NOMO-1 treated with dmso at 0.1 percent for 144 hours (cell line): ENCODE data around the gene AGPAT3.
"Not testable (repeated sequence)": the region's sequence is repeated elsewhere in the genome, so short reads cannot be mapped to it uniquely, and the experiment has no call there.

Experiments
- DNase-seq: peaks from one replicate; lab custom pipeline; 2025; ENCODE audit not compliant: unreplicated experiment; lab: John Stamatoyannopoulos, UW

AGPAT3 gene

GRCh38 chr21:43881935-43882334 is 16.9 kb downstream of the AGPAT3 start:
- no peak for DNase-seq

- DNase-seq = no peak
These were observed 18.0 kb downstream of the AGPAT3 start for GRCh38 chr21:43882952-43883545.

- DNase-seq = no peak
These were observed 19.2 kb downstream of the AGPAT3 start for GRCh38 chr21:43884012-43884860.

- no peak for DNase-seq
These were observed 19.9 kb downstream of the AGPAT3 start for GRCh38 chr21:43884861-43885417.

GRCh38 chr21:43885721-43886120 is 20.7 kb downstream of the AGPAT3 start:
- DNase-seq = no peak

GRCh38 chr21:43886565-43886964 is 21.5 kb downstream of the AGPAT3 start:
- DNase-seq = no peak

GRCh38 chr21:43889069-43889468 is 24.0 kb downstream of the AGPAT3 start:
- no peak for DNase-seq

- no peak for DNase-seq
These were observed 25.0 kb downstream of the AGPAT3 start for GRCh38 chr21:43890042-43890441.

GRCh38 chr21:43892334-43892733 is 27.3 kb downstream of the AGPAT3 start:
- DNase-seq = no peak

- no peak for DNase-seq
These were observed 28.0 kb downstream of the AGPAT3 start for GRCh38 chr21:43892984-43893535.

- no peak for DNase-seq
These were observed 28.6 kb downstream of the AGPAT3 start for GRCh38 chr21:43893536-43894205.

- no peak for DNase-seq
These were observed 29.2 kb downstream of the AGPAT3 start for GRCh38 chr21:43894206-43894577.

- no peak for DNase-seq
These were observed 30.2 kb downstream of the AGPAT3 start for GRCh38 chr21:43895196-43895595.

- not testable (repeated sequence) for DNase-seq
These were observed 31.8 kb downstream of the AGPAT3 start for GRCh38 chr21:43896696-43897299.

GRCh38 chr21:43899307-43900077 is 34.5 kb downstream of the AGPAT3 start:
- no peak for DNase-seq

- no peak for DNase-seq
These were observed 35.0 kb downstream of the AGPAT3 start for GRCh38 chr21:43900078-43900385.

- DNase-seq = no peak
These were observed 35.7 kb downstream of the AGPAT3 start for GRCh38 chr21:43900690-43901089.

- DNase-seq = no peak
These were observed 37.4 kb downstream of the AGPAT3 start for GRCh38 chr21:43902441-43902840.

- DNase-seq = no peak
These were observed 38.5 kb downstream of the AGPAT3 start for GRCh38 chr21:43903451-43904091.

GRCh38 chr21:43904331-43904781 is 39.3 kb downstream of the AGPAT3 start:
- no peak for DNase-seq
